ENCODE data around the gene MAP3K21. TPM values are rescaled to one million over a fixed set of nuclear protein-coding genes. Genes with fewer than 3 reads are reported as not detected.

MAP3K21 gene
- total RNA-seq, 2 donors from 2014 or later = 4.7 to 76.1 TPM

DNA sequence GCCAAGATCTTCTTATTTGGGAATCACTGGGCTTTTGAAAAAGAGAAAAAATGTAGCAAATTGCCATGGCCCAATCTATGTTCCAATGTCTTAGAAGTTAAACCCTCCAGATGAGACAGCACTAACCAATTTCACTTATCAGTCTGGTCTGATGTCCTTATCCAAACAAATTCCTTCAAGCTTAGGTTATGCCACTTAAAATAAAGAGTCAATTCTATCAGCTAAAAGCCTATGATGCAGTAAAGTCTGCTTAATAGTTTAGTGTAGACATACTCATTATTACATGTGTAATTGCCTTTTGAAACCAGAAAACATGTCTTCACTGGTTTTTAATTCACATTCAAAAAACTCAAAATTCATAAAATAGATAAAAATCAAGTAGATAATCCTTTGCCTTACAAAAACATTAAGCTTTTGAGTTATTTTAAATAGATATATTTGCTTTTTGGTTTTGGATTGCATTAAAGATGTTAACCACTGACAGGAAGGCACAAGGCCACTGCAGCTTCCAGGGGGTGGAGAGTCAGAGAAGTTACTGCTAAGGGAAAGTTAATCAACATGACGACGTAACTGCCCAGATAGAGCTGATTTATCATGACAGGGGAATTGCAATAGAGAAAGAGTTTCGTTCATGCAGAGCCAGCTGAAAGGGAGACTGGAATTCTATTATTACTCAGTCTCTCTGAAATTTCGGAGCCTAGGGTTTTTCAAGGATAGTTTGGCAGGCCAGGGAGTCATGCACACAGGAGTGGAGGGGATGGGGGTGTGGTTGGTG is 106.1 kb downstream of the MAP3K21 start:
- Histone ChIP-seq H3K27me3 (replicated peaks; ENCODE audit: insufficient read depth) (no peaks in the 10 kb centered on the region), H3K36me3 (no peaks in the 10 kb centered on the region), H3K27ac (no peak overlapping the region), H3K4me3 (no peak overlapping the region), H3K9me3 (no peaks in the 10 kb centered on the region), H3K4me1 (replicated peaks) (no peaks in the 10 kb centered on the region)
- intact Hi-C loops (cut with DNase I) = no loop called here
- no peak for DNase-seq (ENCODE audit: low spot score)
- WGBS = 29% methylated on average over 4 of the region's 4 CpGs
- no peak for TF ChIP-seq POLR2AphosphoS5 (IDR thresholded peaks at IDR 0.05)
- TF ChIP-seq POLR2A (IDR thresholded peaks at IDR 0.05) = no peak
- TF ChIP-seq, protein P1, sequence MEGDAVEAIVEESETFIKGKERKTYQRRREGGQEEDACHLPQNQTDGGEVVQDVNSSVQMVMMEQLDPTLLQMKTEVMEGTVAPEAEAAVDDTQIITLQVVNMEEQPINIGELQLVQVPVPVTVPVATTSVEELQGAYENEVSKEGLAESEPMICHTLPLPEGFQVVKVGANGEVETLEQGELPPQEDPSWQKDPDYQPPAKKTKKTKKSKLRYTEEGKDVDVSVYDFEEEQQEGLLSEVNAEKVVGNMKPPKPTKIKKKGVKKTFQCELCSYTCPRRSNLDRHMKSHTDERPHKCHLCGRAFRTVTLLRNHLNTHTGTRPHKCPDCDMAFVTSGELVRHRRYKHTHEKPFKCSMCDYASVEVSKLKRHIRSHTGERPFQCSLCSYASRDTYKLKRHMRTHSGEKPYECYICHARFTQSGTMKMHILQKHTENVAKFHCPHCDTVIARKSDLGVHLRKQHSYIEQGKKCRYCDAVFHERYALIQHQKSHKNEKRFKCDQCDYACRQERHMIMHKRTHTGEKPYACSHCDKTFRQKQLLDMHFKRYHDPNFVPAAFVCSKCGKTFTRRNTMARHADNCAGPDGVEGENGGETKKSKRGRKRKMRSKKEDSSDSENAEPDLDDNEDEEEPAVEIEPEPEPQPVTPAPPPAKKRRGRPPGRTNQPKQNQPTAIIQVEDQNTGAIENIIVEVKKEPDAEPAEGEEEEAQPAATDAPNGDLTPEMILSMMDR (IDR thresholded peaks at IDR 0.05) = no peak

Other genes starting within 250 kb of the MAP3K21 start
- 10 to 100 TPM in 1 of 2 donors, 1 to 10 TPM in 1; 8.4 to 23.2 TPM for gene PCNX2, start 32.0 kb upstream of the MAP3K21 start, total RNA-seq